SK-N-MC (cell line): ENCODE data around the gene DBN1.

Experiments
- DNase-seq: peaks from one replicate; pipeline ENCODE4 v3.0.0-alpha.2; 2011; ENCODE audit warnings: low read depth, low spot score
- H3K27ac ChIP-seq: fragments of 200-600 bp; sonication (generic); 2 replicates; pipeline ENCODE4 v1.5.1; 2016; ENCODE audit warnings: mixed run types
- H3K36me3 ChIP-seq: fragments of 200-600 bp; sonication (generic); 2 replicates; pipeline ENCODE4 v1.6.1; 2017; ENCODE audit warnings: antibody characterized with exemption, low read length, mixed read lengths; ENCODE audit not compliant: insufficient read depth
- H3K4me3 ChIP-seq: fragments of 200-600 bp; sonication (generic); 2 replicates; pipeline ENCODE4 v1.5.1; 2016
- H3K9ac ChIP-seq: fragments of 200-600 bp; sonication (generic); 2 replicates; pipeline ENCODE4 v1.8.0; 2017; ENCODE audit warnings: mixed run types, mixed read lengths; ENCODE audit not compliant: insufficient read length
- H3K9me3 ChIP-seq: fragments of 200-600 bp; sonication (generic); 2 replicates; pipeline ENCODE4 v1.6.1; 2017; ENCODE audit warnings: low read depth, mild to moderate bottlenecking, antibody characterized with exemption, low read length, moderate library complexity, mixed read lengths
- EZH2 ChIP-seq: fragments of 200-600 bp; sonication (generic); IDR thresholded peaks from one replicate; pipeline ENCODE4 v1.6.1; 2017; ENCODE audit warnings: antibody characterized with exemption
- FOXP2 ChIP-seq: optimal IDR thresholded peaks from 2 replicates; pipeline ENCODE3; 2011; ENCODE audit warnings: mild to moderate bottlenecking, moderate library complexity; ENCODE audit not compliant: insufficient read depth; ENCODE audit errors: extremely low read length, control extremely low read depth
- POLR2AphosphoS5 ChIP-seq: IDR thresholded peaks from 2 replicates; pipeline ENCODE4 v1.6.1; 2012; ENCODE audit warnings: mild to moderate bottlenecking, low read depth, low read length, borderline replicate concordance

Gene DBN1

DNA sequence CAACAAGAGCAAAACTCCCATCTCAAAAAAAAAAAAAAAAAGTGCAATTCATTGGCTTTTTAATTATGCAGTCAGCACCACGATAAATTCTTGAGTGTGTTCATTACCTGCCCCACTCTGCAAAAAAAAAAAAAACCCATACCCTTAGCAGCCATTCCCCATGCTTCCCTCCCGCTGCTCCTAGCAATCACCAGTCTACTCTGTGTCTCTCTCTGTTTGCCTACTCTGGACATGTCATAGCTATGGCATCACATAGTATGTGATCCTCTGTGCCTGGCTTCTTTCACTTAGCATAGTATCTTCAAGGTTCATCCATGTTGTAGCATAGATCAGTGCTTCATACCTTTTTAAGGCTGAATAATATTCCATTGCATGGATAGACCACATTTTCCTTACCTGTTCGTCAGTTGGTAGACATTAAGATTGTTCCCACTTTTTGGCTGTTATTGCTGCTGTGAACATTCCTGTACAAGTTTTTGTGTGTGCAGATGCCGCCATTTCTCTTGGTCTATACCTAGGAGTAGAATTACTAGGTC, 33.8 kb downstream of the DBN1 start:
- H3K36me3 ChIP-seq: no peaks in the 10 kb centered on the region; the same call in 1 of the 2 replicates
- no peak for DNase-seq
- no peak for TF ChIP-seq EZH2
- no peak overlapping the region for H3K4me3 ChIP-seq
- no peak overlapping the region for H3K27ac ChIP-seq
- H3K9ac ChIP-seq: no peak overlapping the region
- H3K9me3 ChIP-seq: no peaks in the 10 kb centered on the region

DNA sequence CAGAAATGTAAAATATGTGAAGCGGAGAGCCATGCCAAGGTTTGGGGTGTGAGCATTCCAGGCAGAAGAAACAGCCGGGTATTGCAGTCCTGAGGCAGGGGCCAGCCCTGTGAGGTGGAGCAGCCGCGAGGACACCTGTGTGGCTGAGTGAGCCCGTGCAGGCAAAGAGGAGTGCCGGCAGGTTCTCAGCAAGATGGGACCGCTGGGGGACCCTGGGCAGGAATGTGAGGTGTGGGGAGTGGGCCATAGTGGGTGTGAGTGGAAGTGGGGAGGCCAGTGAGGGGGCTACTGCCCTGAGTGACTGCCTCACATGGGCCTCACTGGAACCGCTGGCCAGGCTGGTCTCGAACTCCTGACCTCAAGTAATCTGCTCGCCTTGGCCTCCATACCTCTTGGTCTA, 35.0 kb downstream of the DBN1 start:
- no peak for TF ChIP-seq POLR2AphosphoS5
- no peak for TF ChIP-seq EZH2
- no peak for TF ChIP-seq FOXP2
- peaks cover 6% of the 10 kb centered on the region; the same call in 1 of the 2 replicates for H3K36me3 ChIP-seq
- H3K4me3 ChIP-seq: no peak overlapping the region
- H3K27ac ChIP-seq: no peak overlapping the region
- no peaks in the 10 kb centered on the region for H3K9me3 ChIP-seq
- H3K9ac ChIP-seq: no peak overlapping the region
- no peak for DNase-seq

DNA sequence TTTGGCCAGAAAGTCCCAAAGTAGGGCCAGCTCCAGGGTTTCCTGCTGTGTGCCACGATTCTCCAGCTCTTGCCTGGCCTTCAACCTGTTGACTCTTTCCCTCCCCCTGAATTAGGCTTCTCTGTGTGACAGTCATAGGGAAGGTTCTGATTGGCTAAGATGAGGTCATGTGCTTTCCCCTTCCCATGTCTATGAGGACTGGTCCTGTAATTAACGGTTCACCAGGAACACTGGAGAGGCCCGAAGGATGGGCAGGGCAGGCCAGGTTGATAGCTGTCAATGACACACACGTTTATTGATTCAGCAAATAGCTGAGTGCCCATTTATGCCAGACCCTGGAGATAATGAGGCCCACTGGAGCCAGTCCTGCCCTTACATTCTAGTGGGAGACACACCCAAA, 35.8 kb downstream of the DBN1 start:
- TF ChIP-seq EZH2 (no peak), FOXP2 (no peak), POLR2AphosphoS5 (no peak)
- Histone ChIP-seq H3K27ac (no peak overlapping the region), H3K9me3 (no peaks in the 10 kb centered on the region), H3K36me3 (peaks cover 6% of the 10 kb centered on the region; the same call in 1 of the 2 replicates), H3K9ac (no peak overlapping the region), H3K4me3 (no peak overlapping the region)
- no peak for DNase-seq

DNA sequence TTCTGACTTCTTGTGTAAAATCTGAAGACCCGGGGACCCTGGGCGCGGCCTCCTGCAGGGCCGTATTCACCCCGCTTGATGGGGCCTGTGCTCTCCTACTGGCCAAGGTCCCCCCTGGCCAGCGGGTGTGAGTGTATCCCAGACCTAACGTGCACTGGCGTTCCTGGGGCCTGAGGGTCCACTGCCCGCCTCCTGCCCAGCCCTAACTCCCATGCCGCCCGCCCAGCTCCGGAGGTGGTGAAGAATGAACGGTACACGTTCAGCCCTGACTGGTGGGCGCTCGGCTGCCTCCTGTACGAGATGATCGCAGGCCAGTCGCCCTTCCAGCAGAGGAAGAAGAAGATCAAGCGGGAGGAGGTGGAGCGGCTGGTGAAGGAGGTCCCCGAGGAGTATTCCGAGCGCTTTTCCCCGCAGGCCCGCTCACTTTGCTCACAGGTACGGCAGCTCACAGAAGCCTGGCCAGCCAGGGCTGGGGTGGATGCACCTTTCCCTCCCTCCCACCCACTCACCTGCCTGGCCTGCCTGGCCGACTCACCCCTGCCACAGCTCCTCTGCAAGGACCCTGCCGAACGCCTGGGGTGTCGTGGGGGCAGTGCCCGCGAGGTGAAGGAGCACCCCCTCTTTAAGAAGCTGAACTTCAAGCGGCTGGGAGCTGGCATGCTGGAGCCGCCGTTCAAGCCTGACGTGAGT, 37.4 kb downstream of the DBN1 start:
- peaks cover 6% of the 10 kb centered on the region; the same call in 1 of the 2 replicates for H3K36me3 ChIP-seq
- H3K27ac ChIP-seq: no peak overlapping the region
- H3K4me3 ChIP-seq: no peak overlapping the region
- no peak overlapping the region for H3K9ac ChIP-seq
- H3K9me3 ChIP-seq: no peaks in the 10 kb centered on the region
- no peak for TF ChIP-seq POLR2AphosphoS5
- no peak for TF ChIP-seq EZH2
- no peak for DNase-seq

DNA sequence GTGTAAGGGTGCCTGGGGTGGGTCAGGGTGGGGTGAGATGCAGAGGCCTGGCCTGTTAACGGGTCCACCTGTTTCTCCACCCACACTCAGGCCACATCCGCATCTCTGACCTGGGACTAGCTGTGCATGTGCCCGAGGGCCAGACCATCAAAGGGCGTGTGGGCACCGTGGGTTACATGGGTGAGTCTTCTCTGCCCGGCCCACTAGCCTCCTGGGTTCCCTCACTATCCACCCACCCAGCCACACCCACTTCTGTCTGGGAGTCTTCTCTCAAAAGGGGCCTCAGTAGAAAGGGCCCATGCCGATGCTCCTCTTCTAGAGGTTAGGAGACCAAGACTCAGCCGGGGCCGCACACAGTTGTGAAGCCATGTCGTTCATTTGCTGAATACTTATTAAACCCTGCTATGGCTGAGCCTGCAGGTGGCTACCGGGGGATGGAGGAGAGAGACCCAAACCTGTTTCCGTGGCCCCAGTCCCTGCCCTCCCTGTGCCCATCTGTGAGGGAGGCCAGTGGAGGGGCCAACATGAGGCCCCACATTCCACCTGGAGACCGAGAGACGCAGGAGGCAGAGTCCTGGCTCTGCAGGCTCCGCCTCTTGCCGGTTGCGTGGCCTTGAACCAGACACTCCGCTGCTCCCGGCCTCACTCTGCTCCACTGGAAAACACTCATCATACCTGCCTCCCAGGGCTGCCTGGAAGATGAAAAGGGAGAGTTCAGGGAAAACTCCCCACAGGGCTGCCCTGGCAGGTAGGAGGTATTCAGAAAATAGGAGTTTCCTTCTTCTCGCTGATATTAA, 38.3 kb downstream of the DBN1 start:
- no peak for TF ChIP-seq POLR2AphosphoS5
- no peak for TF ChIP-seq EZH2
- no peak for TF ChIP-seq FOXP2
- peaks cover 6% of the 10 kb centered on the region; the same call in 1 of the 2 replicates for H3K36me3 ChIP-seq
- H3K4me3 ChIP-seq: no peak overlapping the region
- no peak overlapping the region for H3K9ac ChIP-seq
- DNase-seq: no peak
- H3K9me3 ChIP-seq: no peaks in the 10 kb centered on the region
- no peak overlapping the region for H3K27ac ChIP-seq

DNA sequence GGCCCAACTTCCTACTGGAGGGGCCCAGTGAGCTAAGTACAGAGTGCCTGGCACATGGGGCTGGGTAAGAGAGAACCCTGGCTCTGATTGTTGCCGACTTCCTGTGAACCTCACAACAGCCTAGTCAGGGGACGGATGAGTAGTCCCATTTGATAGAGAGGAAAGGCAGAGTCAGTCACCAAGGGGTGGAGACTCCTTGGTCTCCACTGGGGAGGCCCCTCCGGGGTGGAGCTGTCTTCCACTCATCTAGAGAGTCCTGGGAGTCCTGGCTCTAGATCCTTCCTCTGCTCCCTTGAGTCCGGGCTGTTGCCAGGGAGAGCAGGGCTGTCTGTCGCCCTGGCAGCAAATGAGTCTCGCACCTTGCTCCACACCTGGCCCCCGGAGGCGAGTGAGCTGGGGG, 39.0 kb downstream of the DBN1 start:
- Histone ChIP-seq H3K4me3 (no peak overlapping the region), H3K9ac (no peak overlapping the region), H3K9me3 (no peaks in the 10 kb centered on the region), H3K36me3 (peaks cover 6% of the 10 kb centered on the region; the same call in 1 of the 2 replicates), H3K27ac (no peak overlapping the region)
- TF ChIP-seq FOXP2 (no peak), EZH2 (no peak), POLR2AphosphoS5 (no peak)
- DNase-seq: no peak

DNA sequence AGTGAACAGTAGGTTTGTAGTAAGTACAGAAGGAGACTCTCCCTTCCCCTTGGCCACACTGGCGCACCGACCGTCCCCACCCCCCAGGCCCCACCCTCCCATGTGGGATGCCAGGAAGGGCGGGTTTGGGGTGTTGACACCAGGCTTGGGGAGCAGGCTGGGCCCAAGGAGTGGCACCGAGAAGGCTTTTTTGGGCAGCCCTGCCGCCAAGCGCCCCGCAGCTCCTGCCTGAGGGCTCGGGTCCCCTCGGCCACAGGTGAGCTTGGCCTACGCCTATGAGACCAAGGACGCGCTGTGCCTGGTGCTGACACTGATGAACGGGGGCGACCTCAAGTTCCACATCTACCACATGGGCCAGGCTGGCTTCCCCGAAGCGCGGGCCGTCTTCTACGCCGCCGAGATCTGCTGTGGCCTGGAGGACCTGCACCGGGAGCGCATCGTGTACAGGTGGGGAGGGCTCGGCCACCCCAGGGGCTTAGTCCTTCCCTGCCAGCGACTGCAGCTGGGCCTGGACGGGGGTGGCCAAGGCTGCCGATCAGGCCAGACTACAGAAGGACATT, 39.7 kb downstream of the DBN1 start:
- Histone ChIP-seq H3K36me3 (peaks cover 6% of the 10 kb centered on the region; the same call in 1 of the 2 replicates), H3K9ac (no peak overlapping the region), H3K9me3 (no peaks in the 10 kb centered on the region), H3K27ac (no peak overlapping the region), H3K4me3 (no peak overlapping the region)
- no peak for TF ChIP-seq EZH2
- TF ChIP-seq POLR2AphosphoS5: no peak
- TF ChIP-seq FOXP2: no peak
- no peak for DNase-seq
